D721Med (cell line): Measurements from ENCODE around the gene MVB12A.
A peak's percentile ranks its signal among the peaks of the same experiment; 100 is the strongest.

Source experiments
- DNase-seq: peaks from one replicate; pipeline ENCODE4 v3.0.0; 2011; ENCODE audit warnings: low spot score; ENCODE audit not compliant: insufficient read length
- FAIRE-seq: peaks from 2 replicates; lab custom pipeline; 2011; peaks lifted over from hg19 to GRCh38; lab: Jason Lieb, UNC
- TF ChIP-seq, protein P1 (sequence below): IDR thresholded peaks from 2 replicates; pipeline ENCODE4 v1.5.1; 2012; ENCODE audit warnings: mild to moderate bottlenecking, control low read depth; ENCODE audit not compliant: insufficient read depth; ENCODE audit errors: missing control alignments

MVB12A gene

DNA sequence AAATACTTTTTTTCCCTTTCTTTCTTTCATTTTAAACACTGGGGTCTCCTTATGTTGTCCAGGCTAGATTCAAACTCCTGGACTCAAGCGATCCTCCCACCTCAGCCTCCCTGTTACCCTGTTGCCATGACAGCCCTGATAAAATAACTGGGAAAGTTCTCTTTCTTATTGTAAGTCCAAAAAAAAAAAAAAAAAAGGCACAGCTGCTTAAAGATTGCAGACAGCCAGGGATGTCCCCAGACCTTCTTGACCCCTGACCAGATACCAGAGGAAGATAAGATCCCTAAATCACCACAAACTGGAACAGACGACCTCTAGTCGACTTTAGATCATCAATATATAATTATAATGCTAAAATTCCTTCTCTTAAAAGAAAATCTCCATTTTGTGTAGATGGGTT is 1.1 kb upstream of the MVB12A start:
- DNase-seq (no peak), FAIRE-seq (no peak)
- TF ChIP-seq, protein P1, sequence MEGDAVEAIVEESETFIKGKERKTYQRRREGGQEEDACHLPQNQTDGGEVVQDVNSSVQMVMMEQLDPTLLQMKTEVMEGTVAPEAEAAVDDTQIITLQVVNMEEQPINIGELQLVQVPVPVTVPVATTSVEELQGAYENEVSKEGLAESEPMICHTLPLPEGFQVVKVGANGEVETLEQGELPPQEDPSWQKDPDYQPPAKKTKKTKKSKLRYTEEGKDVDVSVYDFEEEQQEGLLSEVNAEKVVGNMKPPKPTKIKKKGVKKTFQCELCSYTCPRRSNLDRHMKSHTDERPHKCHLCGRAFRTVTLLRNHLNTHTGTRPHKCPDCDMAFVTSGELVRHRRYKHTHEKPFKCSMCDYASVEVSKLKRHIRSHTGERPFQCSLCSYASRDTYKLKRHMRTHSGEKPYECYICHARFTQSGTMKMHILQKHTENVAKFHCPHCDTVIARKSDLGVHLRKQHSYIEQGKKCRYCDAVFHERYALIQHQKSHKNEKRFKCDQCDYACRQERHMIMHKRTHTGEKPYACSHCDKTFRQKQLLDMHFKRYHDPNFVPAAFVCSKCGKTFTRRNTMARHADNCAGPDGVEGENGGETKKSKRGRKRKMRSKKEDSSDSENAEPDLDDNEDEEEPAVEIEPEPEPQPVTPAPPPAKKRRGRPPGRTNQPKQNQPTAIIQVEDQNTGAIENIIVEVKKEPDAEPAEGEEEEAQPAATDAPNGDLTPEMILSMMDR = no peak

DNA sequence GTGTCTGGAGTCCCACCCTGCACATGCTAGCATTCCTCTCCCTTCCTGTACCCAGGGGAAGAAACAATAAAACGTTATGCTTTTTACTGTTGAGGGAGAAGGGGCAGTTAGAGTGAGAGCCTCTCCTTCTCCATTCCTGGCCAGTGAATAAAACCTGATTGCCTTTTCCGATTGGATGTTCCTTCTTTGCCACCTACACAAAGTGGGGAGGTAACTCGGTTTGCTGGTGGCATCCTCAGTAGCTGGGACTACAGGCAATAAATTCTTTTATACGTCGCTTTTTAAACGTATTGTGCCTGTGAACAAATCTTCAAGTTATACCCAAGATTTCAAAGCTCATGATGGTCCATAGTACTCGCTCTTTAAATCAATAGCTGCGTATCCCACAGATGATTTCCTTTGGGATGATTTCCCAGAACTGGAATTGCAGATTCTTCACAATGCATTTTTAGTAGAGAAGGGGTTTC is 660 bp upstream of the MVB12A start:
- FAIRE-seq (peak; percentile 29), DNase-seq (no peak)
- TF ChIP-seq, protein P1 = no peak

DNA sequence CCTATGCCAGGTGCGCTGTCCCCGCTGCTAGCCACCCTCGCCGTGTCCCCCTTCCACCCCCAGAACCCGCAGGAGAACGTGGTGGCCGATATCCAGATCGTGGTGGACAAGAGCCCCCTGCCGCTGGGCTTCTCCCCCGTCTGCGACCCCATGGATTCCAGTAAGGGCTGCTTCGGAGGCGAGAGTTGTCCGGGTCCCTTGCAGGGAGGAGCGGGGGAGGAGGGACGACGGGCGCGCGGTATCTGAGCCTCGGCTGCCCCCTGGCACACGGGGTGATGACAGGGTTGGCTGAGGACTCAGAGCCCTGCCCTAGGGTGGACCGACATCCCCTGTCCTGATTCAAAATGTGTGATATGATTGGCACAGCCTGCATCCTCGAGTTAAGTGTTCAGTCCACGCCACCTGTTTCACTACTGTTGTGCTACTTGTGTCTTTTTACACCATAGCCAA is 653 bp downstream of the MVB12A start:
- FAIRE-seq (no peak), DNase-seq (peak; percentile 51)
- TF ChIP-seq, protein P1 = peak; percentile 32

DNA sequence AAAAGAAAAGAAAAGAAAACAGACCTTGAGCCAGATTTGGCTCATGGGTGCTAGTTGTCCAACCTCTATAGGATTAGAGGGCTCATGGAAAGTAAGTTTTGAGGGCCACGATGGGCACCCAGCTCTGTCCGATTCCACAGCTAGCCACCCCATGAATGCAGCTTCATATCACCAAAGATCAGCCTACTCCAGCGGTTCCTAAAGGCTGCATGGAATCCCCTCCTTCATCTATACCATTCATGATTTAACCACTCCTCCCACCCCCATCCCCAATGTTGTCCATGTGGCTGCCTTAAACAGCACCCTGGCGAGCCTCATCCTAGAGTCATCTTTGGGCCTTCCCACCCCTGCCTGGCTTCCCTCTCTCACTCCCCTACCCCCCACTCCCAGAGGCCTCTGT is 2.1 kb downstream of the MVB12A start:
- TF ChIP-seq, protein P1 = no peak
- no peak for FAIRE-seq
- DNase-seq = no peak

DNA sequence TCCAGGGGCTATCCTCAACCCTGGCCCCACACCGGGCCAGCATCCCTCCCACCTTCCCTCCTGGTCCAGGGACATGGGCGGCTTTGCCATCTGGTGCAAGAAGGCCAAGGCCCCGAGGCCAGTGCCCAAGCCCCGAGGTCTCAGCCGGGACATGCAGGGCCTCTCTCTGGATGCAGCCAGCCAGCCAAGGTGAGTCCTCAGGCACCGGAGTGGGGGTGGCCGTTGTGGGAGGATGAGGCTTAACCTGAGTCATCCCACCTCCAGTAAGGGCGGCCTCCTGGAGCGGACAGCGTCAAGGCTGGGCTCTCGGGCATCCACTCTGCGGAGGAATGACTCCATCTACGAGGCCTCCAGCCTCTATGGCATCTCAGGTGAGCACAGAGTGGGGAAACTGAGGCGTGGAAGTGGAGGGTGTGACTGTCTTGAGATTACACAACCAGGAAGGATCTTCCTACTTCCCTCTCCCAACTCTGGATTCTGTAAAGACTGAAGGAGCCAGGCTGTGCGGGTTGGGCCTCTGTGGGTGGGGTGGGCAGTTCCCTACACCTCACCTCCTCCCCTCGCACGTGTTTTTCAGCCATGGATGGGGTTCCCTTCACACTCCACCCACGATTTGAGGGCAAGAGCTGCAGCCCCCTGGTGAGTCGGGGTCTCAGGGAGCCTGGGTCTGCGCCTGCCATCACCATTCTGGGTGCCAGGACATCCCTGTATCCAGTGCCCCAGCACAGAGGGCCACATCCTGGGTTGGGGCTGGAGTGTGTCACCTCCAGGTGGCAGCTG is 3.8 kb downstream of the MVB12A start:
- TF ChIP-seq, protein P1 = no peak
- DNase-seq = no peak
- FAIRE-seq = no peak

DNA sequence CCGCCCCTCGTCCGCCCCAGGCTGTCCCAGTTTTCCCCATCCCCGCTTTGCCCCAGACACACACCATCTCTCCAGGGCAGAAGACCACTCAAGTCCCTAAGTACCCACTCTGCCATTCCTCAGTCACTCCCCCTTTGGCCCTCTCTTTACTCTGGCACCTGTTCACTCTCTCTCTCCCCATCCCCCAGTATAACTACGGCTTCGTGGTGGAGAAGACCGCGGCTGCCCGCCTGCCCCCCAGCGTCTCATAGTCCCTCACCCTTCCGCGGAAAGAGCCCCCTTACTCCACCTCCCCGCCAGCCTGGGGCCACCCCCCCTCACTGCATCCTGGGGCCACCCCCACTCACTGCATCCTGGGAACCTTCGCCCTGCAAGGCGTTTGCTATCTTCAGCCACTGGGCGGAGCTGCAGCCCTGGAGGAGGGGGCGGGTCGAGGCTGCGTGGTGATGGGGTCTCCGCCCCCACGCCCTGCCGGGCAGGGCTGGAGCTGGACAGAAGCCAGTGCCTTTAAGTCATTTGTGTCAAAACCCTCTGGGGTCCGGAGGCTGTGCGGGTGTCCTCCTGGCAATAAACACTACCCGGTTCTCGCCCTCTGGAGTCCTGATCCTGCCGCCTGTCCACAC is 5.0 kb downstream of the MVB12A start:
- peak; percentile 86 for DNase-seq
- TF ChIP-seq, protein P1 = peak; percentile 27
- FAIRE-seq = no peak
